HuH-7.5 (cell line): ENCODE results near the gene SOX8.
"Not testable (repeated sequence)": the region's sequence is repeated elsewhere in the genome, so short reads cannot be mapped to it uniquely, and the experiment has no call there.

Experiments
- DNase-seq: peaks from one replicate; pipeline ENCODE4 v3.0.0; 2011; ENCODE audit warnings: low spot score

Gene SOX8

GRCh38 chr16:1009358-1010150 is 28.0 kb downstream of the SOX8 start:
- no peak for DNase-seq

DNA sequence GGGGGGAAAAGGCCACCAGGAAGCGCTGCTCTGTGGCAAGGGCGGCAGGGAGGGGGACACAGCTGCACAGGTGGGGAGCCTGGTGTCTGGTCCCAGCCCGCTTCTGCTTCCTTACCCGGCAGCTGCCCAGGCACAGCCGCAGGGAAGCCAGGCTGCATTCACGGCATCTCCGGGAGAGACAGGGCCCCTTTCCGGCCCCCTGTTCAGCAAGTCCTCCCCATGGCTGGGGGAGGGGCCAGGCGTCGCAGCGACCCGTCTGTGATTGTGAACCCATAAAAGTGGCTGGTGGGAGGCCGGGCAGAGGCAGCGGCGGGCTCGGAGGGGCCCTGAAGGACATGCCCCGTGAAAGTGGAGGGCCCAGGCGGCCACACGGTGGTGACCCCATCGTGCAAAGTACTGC is 28.7 kb downstream of the SOX8 start:
- DNase-seq = no peak

DNA sequence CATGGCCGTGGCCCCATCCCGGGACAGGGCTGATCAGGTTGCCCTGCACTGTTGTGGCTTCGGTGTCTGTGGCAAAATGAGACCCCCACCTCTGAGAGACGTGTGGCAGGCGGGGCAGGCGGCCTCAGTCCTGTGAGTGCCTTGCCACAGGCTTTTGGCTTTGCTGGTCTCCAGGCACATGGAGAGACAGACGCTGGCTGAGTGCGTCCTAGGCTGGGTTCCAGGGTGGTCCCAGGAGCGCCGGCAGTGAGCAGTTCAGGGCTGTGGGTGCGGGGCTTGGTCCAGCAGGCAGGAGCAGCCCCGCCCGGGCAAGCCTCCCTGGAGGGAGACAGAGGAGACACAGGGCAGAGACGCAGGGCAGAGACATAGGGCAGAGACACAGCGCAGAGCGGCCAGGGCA is 29.2 kb downstream of the SOX8 start:
- no peak for DNase-seq

DNA sequence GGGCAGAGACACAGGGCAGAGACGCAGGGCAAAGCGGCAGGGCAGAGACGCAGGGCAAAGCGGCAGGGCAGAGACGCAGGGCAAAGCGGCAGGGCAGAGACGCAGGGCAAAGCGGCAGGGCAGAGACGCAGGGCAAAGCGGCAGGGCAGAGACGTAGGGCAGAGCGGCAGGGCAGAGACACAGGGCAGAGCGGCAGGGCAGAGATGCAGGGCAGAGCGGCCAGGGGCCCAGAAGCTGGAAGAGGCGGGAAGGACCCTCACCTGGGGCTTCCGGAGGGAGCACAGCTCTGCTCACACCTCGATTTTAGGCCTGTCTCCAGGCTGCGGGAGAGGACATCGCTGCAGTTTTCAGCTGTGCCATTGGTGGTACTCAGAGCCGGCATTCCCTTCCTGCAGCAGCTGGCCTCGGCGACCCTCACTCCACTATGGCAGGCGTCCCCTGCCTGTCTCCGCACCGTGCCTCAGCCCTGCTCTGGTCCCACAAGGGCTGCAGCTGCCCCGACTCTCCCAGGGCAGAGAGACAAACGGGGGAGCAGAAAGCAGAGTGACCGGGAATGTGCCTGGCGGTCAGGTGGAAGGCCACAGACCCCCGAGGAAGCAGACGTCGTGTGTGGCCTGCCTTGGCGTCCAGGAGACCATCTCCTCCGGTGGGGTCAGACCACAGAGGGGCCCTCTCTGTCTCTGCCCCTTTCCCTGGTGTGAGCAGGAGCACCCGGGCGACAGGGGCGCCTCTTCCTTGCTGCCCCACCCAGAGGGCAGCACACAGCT is 29.9 kb downstream of the SOX8 start:
- no peak for DNase-seq

GRCh38 chr16:1012135-1012534 is 30.6 kb downstream of the SOX8 start:
- DNase-seq = no peak

DNA sequence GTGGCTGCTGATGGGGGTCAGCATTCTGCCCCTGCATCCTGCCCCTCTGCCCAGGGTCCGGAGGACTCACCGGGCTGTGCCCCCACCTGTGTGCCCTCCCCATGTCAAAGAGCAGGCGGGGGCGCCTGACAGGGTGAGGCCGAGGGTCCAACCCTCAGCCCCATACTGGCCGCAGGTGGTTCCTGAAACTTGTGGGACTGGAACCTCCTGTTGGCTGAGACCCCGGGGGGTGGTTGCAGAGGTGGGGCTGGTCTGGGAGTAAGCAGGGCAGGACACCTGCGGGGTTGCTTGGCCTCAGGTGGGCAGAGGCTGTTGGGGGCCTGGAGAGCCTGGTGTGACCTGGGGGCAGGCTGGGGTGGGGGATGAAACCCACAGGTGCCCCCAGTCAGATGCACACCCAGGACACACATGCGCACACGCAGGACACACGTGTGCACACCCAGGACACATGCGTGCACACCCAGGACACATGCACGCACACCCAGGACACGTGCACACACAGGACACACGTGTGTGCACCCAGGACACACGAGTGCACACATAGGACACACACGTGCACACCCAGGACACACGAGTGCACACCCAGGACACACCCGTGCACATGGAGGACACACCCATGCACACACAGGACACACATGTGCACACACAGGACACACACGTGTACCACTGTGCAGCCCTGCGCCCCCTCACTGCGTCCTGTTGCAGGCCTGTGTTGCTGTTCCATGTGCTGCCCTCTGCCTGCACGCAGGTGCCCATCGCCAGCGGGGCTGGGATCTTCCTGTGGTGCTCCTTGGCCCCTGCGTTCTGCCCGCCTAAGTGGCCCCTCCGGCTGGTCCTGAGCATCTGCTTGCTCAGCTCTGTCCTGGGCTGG is 31.4 kb downstream of the SOX8 start:
- no peak for DNase-seq

DNA sequence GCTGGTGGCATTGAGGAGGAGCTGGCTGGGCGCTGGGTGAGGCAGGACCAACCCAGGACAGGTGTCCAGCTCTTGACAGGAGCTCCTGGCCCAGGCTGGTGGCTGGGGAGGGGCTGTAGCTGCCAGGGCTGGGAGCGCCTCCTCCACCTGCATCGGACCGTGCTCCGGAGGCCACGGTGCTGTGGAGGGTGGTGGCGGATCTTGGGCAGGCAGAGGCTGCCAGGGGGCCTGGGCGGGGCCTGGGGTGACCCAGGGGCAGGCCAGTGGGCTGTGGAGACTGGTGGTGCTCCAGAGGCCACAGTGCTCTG is 32.0 kb downstream of the SOX8 start:
- no peak for DNase-seq

DNA sequence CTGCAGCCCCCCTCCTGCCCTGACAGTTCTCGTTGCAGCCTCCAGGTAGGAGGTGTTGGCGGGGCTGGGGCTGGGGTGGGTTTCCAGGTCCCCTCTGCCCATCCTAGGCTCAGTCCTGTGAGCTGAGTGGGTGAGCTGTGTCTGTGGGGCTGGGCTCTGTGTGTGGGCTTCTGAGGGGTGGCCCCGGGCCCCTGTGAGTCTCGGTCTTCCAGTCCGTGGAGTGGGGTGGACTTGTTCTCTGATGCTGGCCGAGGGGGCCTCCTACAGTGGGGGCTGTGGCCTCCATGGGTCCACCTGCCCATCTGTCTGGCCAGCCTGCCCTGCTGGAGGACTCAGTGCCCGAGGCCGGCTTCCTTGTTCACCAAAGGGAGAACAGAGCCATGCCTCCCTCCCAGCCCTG is 32.7 kb downstream of the SOX8 start:
- no peak for DNase-seq

GRCh38 chr16:1014771-1015495 is 33.4 kb downstream of the SOX8 start:
- DNase-seq = no peak

DNA sequence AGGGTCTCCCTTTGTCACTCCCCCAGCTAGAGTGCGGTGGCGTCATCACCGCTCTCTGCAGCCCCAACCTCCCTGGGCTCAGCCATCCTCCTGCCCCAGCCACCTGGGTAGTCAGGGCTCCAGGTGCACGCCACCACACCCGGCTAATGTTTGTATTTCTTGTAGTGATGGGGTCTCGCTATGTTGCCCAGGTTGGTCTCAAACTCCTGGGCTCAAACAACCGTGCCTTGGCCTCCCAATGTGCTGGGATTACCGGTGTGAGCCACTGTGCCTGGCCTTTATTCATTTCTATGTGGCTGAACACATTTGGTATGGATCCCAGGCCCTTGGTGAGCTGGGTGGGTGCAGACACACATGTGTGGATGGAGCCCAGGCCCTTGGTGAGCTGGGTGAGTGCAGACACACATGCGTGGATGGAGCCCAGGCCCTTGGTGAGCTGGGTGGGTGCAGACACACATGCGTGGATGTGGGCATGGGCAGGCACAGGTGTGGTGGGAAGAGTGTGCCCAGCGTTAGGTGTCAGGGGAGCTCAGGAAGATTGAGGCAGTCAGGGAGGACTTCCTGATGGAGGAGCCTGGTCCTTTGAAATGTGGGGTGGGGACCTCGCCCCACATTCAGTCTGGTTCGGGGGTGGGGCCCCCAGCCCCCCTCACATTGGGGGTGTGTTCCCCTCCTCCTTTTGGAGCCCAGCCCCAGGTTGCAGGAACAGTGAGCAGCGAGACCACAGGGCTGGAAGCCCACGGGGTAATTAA is 37.1 kb downstream of the SOX8 start:
- no peak for DNase-seq

GRCh38 chr16:1019231-1020090 is 37.9 kb downstream of the SOX8 start:
- DNase-seq = no peak

DNA sequence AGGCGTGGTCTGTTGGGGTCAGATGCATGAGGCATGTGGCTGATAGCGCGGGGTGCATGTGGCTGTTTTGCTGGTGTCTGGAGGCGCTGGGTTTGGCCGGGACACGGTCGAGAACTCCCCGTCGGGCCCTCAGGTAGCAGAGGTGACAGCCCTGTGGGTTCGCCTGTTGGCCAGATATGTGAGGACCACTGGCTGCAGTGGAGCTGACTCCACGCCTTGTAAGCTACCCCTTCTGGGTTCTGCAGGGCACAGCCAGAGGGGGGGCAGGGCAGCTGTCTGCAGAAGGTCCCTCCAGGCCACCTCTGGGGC is 38.5 kb downstream of the SOX8 start:
- DNase-seq = no peak

DNA sequence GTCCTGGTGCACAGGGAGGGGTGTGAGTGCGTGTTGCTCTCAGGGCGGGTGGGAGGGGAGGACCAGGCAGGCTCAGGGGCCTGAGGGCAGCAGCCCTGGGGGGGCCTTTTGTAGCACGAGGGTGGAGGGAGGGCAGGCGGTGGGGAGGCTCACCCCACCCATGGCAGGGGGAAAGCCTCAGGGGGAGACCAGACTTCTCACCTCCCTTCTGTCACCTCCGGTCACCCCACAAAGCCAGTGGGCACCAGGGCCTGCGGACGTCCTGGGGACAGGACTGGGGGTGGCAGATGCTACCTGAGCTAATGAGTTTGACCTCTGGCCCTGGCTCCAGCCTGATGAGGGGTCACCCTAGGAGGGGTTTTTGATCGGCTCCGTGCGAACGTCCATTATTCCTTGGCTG is 39.0 kb downstream of the SOX8 start:
- DNase-seq = no peak

DNA sequence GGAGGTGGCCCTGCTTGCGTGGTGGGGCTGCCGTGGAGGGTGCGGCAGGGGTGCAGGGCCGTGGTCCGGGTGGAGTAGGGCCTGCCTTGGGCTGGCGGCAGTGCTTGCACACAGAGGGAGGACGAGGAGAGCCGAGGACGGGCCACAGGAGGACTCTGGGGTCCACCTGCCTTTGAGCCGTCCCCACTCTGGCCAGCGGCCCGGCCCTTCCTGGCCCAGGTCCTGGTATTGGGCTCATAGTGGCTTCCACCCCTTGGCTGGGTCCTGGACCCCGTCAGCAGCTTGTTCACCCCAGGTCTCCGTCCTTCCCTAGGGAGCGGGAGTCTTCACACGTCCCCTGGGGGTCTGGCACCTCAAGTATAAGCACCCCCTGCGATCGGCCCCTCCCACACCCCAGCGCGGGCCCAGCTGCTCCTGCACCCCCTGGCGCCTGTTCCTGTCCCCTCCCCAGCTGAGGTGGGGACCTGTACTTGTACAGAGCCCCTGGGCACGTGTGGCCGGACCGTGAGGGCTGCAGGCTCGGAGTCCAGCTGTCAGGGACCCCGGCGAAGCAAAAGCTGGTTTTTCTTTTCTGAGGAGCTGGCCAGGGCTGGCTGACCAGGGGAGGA is 40.1 kb downstream of the SOX8 start:
- no peak for DNase-seq

- no peak for DNase-seq
Measured at GRCh38 chr16:1022466-1022865, 40.9 kb downstream of the SOX8 start.

DNA sequence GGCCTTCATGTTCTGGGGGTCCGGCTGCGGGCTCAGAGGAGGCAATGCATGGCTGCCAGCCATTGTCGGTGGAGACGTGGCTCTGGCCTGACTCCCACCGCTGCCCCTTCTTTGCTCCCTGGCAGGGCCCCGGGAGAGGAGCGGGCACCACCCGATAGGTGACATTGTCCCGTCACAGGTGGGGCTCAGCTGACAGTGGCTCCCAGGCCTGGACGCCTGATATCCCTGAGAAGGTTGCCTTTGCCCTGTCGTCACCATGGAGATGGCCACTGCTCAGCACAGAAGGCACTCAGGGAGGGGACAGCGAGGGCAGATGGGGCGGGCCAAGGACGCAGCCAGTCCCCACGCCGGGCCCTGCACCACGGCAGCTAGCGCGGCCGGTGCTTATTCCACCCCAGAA is 42.6 kb downstream of the SOX8 start:
- no peak for DNase-seq

DNA sequence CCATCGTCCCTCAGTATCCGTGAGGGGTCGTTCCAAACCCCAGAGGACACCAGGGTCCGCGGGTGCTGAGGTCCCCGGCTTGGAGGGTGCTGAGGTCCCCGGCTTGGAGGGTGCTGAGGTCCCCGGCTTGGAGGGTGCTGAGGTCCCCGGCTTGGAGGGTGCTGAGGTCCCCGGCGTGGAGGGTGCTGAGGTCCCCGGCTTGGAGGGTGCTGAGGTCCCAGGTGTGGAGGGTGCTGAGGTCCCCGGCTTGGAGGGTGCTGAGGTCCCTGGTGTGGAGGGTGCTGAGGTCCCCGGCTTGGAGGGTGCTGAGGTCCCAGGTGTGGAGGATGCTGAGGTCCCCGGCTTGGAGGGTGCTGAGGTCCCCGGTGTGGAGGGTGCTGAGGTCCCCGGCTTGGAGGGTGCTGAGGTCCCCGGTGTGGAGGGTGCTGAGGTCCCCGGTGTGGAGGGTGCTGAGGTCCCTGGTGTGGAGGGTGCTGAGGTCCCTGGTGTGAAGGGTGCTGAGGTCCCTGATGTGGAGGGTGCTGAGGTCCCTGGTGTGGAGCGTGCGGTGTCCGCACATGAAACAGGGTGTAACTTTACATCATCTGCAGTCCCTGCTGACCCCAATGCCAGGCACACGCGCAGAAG is 43.7 kb downstream of the SOX8 start:
- not testable (repeated sequence) for DNase-seq

DNA sequence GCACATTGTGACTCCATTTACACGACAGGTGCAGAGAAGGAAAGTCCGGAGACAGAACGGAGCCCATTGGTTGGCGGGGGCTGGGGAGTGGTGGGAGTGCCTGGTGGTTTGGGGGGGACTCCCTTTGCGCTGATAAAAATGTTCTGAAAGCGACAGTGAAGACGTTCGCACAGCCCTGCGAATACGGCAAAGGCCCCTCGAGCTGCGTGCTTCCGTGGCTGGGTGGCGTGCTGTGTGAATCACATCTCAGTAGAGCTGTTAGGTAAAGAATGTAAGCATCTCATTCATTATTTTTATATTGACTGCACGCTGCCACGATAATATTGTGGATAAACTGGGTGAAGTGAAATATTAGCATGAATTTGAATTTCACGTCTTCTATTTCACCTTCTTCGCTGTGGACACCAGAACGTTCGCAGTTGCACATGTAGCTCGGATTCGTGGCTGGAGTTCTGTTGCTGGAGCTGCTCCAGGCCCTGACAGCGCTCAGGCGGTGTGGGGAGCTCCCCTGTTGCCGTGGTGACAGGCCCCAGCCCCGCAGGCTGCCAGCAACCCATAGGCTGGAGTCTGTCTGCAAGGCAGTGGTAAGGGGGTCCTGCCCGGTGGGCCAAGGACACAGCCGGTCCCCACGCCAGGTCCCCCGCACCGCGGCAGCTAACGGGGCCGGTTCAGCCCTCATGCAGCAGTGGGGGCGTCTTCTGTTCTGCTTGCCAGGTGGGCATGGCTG is 44.6 kb downstream of the SOX8 start:
- DNase-seq = no peak
